Bronchial epithelial cell (primary cell): Measurements from ENCODE around the gene ITIH5. TPM values are rescaled to one million over a fixed set of nuclear protein-coding genes. Genes with fewer than 3 reads are reported as not detected.
A peak's percentile ranks its signal among the peaks of the same experiment; 100 is the strongest.

Experiments
- DNase-seq: peaks from one replicate; pipeline ENCODE4 v3.0.0-alpha.2; 2010; ENCODE audit warnings: low read depth
- FAIRE-seq: peaks from 2 replicates; lab custom pipeline; 2011; peaks lifted over from hg19 to GRCh38; lab: Jason Lieb, UNC
- H3K27me3 ChIP-seq: 2 replicates; pipeline ENCODE4 v1.5.1; 2011; ENCODE audit warnings: low read length; ENCODE audit not compliant: control insufficient read depth, insufficient read depth
- H3K36me3 ChIP-seq: 2 replicates; pipeline ENCODE4 v1.5.1; 2011; ENCODE audit warnings: low read length; ENCODE audit not compliant: control insufficient read depth, insufficient read depth
- H3K4me3 ChIP-seq: 2 replicates; pipeline ENCODE4 v1.5.1; 2011; ENCODE audit warnings: mild to moderate bottlenecking, low read depth, low read length, control low read depth
- total RNA-seq: library from RNA; depleted of rRNA; stranded (reverse); fragments of >200 nt; gene quantifications from 2 replicates; pipeline ENCODE4 v1.2.1, GENCODE V29; 2014
- TF ChIP-seq, protein P1 (sequence below): IDR thresholded peaks from 2 replicates; pipeline ENCODE4 v1.5.1; 2011; ENCODE audit warnings: mild to moderate bottlenecking, moderate library complexity, low read length, control low read depth, inconsistent platforms; ENCODE audit not compliant: insufficient read depth, severe bottlenecking

Gene ITIH5
- total RNA-seq, 1 donor from 2014 or later, result not detected

DNA sequence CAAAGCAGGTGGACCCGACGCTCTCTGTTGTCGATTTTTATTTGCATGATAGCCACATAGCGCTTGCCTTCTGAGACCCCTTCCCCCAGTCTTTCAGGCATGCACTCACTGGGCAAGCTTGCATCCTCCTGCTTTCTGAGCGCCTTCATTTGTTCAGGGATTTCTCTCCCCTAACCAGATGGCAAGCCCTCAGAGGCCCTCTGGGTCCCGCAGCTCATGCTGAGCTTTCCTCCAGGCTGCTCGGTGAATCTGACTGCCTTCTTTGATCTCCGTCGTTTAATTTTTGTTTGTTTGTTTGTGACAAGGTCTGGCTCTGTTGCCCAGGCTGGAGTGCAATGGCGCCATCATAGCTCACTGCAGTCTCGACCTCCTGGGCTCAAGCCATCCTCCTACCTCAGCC lies 58.8 kb downstream of the ITIH5 start:
- Histone ChIP-seq H3K4me3 (no peak overlapping the region), H3K36me3 (no peaks in the 10 kb centered on the region), H3K27me3 (no peaks in the 10 kb centered on the region)
- TF ChIP-seq, protein P1, sequence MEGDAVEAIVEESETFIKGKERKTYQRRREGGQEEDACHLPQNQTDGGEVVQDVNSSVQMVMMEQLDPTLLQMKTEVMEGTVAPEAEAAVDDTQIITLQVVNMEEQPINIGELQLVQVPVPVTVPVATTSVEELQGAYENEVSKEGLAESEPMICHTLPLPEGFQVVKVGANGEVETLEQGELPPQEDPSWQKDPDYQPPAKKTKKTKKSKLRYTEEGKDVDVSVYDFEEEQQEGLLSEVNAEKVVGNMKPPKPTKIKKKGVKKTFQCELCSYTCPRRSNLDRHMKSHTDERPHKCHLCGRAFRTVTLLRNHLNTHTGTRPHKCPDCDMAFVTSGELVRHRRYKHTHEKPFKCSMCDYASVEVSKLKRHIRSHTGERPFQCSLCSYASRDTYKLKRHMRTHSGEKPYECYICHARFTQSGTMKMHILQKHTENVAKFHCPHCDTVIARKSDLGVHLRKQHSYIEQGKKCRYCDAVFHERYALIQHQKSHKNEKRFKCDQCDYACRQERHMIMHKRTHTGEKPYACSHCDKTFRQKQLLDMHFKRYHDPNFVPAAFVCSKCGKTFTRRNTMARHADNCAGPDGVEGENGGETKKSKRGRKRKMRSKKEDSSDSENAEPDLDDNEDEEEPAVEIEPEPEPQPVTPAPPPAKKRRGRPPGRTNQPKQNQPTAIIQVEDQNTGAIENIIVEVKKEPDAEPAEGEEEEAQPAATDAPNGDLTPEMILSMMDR, result no peak
- FAIRE-seq, result no peak
- DNase-seq, result no peak

DNA sequence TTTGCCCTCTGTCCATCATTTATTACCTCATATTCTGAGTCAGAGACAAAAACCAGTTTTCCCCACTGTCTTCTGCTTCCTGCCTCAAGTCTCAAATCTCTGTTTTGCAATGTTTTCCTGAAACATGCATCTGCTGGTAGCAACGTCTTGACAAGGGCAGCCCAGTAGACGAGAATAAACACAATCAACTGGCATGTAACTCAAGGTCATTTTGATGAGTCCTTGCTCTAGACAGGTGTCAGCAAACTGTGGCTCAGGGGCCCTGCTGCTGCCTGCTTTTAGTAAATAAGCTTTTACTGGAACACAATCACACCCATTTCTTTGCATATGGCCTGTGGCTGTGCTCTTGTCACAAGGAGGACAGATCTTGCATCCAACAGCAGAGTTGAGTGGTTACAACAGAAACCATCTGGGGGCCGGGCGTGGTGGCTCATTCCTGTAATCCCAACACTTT lies 59.8 kb downstream of the ITIH5 start:
- DNase-seq (peak; percentile 22), FAIRE-seq (no peak)
- TF ChIP-seq, protein P1, result no peak

DNA sequence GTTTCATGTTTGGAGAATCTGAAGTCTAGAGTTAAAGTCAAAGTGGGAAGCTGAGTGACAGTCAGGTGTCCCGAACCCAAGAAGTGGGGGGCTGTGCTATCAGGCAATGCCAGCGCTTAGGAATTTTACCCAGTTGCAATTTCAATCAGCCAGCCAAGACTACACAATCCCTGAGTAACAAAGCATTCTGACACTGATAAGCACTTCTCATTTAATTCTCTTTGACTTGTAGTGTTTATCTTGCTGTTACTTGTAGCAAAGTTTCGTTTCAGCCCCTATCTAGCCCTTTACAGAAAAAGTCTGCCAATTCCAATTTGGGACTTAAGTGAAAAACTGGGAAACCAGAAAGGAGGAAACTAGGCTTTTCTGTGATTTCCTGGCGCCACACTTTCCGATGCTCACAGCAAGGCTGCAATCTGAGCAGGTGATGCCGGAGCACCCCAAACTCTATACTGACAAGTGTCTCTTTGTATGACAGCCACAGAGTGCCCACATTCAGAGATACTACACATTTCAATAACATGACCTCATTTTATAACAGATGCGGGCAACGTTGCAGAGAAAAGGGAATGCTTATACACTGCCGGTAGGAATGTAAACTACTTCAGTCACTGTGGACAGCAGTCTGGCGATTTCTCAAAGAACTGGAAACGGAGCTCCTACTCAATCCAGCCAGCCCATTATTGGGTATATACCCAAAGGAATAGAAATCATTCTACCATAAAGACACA lies 61.0 kb downstream of the ITIH5 start:
- FAIRE-seq (no peak), DNase-seq (no peak)
- Histone ChIP-seq H3K27me3 (no peaks in the 10 kb centered on the region), H3K4me3 (no peak overlapping the region), H3K36me3 (no peaks in the 10 kb centered on the region)
- TF ChIP-seq, protein P1, result no peak

More for the DNA sequence above, 59.8 kb downstream of the ITIH5 start:
- Histone ChIP-seq H3K36me3 (no peaks in the 10 kb centered on the region), H3K27me3 (no peaks in the 10 kb centered on the region), H3K4me3 (no peak overlapping the region)

DNA sequence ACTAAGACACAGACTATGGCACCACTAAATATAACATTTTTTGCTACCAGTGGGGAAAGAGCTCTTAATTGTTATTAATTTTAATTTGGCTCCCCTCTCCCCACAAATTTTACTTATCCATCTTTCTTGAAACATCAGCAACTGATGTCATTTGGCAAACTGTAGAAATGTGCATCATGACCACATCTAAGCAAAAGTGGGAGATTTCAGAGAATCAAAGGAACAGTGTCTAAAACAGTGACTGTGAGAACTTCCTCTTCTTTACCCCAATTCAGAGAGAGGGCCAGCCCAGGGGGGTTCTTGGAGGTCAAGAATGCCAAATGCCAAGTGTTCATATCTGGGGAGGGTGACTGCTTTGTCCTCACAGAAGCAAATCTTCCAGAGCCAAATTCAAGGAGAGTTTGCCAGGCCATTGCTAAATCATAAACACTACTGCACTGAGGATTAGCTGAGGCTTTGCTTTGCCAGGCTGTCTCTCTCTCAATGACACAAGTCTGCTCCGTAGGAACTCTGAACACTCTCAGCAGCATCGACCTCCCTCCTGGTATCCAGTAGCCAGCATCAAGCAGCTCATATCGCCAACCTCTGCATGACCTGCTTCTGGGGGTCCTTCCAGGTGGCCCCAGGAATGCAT lies 65.6 kb downstream of the ITIH5 start:
- H3K36me3 ChIP-seq, result no peaks in the 10 kb centered on the region
- H3K27me3 ChIP-seq, result no peaks in the 10 kb centered on the region
- no peak overlapping the region for H3K4me3 ChIP-seq
- FAIRE-seq (no peak), DNase-seq (no peak)
- TF ChIP-seq, protein P1, result no peak

DNA sequence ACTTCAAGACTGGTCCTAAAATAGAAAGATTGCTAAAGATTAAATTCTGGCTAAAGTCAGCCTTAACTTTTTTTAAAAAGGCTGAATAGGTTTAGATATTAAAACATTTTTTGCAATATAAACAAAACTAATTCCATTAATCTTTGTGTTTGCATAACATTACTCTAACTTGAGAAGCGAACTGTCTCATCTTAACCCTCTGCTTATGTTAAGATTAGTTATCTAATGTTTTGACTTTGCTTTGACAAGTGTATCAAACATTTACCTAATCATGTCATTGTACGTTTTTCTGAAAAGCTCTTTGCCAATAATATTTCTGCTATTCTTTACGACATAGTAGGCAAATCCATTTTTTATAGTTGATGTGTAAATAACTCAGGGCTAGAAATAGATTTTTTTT lies 68.0 kb downstream of the ITIH5 start:
- Histone ChIP-seq H3K4me3 (no peak overlapping the region), H3K36me3 (no peaks in the 10 kb centered on the region), H3K27me3 (no peaks in the 10 kb centered on the region)
- no peak for FAIRE-seq
- TF ChIP-seq, protein P1, result no peak
- DNase-seq, result no peak
